HG02884 (cell line): ENCODE results near the gene NOL4L.

Source experiments
- ATAC-seq: cut with Tn5 transposase; IDR thresholded peaks from one replicate; pipeline ENCODE4 v1.9.1; 2021; ENCODE audit warnings: mild to moderate bottlenecking, moderate library complexity; ENCODE audit not compliant: unreplicated experiment

The NOL4L gene

GRCh38 chr20:32449057-32449889 lies 135.9 kb downstream of the NOL4L start:
- no peak for ATAC-seq

GRCh38 chr20:32448306-32449056 lies 136.7 kb downstream of the NOL4L start:
- ATAC-seq = no peak

- ATAC-seq = no peak
These were observed 137.8 kb downstream of the NOL4L start for GRCh38 chr20:32447136-32448027.

DNA sequence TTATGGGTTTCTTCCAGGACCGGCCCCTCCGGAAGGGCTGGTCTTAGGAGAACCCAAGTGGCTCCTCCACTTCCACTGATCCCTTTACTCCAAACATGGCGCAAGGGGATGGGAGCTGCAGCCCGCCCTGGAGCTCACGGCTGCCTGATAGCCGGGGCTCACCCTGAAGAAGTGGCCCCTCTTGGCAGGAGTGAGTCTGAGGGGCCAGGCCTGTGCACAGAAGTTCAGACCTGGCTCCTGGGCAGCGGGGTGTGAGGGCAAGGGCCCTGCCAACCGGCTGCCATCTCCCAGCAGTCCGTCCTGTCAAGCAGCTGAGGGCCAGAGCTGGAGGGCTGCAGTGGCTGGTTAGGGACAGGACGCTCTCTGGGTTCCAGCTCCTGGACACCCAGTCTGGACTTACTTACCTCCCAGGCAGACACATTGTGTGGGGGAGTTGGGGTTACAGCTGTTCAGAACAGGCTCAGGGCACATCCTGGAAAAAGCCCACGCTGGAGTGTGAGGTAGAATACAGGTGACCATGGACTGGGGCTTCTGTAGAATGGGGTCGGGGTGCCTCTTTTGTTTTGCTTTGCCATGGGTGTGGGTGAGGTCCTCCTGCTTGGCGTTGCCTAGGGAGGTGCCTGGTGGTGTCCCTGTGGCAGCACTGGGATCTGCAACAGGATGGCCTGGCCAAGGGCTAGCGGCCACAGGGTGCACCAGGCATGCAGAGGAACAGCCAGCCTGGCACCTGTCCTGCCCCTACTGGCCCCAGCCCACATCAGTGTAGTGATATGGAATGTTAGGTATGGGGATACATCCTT lies 138.6 kb downstream of the NOL4L start:
- ATAC-seq = no peak

GRCh38 chr20:32445539-32446273 lies 139.4 kb downstream of the NOL4L start:
- ATAC-seq = no peak

GRCh38 chr20:32444474-32445220 lies 140.5 kb downstream of the NOL4L start:
- ATAC-seq = no peak

DNA sequence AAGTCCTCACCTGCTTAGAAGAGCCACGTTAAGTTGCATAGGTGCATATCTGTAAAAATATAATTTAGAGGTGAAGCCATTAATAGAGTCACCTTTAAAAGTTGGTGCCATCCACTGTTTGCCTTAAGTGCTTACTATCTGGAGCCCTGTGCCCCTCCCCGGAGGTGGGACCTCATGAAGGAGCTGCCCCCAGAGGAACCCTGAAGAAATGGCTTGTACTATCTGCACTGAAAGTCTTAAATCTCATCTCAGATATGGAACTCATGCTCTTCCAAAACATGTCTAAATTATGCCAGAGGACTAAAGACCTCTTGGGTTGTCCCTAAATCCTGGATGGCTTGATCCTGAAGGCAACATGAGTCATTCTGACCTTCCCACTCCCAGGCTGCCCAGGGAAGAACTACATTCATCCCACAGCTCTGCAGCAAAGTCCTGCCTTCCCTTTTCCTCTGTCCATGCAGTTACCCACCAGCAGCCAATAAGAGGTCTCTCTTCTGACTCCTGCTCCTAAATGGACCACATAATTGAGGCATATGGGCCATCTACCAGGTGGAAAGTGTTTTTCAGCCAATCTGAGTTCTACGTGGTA lies 141.7 kb downstream of the NOL4L start:
- ATAC-seq = no peak

DNA sequence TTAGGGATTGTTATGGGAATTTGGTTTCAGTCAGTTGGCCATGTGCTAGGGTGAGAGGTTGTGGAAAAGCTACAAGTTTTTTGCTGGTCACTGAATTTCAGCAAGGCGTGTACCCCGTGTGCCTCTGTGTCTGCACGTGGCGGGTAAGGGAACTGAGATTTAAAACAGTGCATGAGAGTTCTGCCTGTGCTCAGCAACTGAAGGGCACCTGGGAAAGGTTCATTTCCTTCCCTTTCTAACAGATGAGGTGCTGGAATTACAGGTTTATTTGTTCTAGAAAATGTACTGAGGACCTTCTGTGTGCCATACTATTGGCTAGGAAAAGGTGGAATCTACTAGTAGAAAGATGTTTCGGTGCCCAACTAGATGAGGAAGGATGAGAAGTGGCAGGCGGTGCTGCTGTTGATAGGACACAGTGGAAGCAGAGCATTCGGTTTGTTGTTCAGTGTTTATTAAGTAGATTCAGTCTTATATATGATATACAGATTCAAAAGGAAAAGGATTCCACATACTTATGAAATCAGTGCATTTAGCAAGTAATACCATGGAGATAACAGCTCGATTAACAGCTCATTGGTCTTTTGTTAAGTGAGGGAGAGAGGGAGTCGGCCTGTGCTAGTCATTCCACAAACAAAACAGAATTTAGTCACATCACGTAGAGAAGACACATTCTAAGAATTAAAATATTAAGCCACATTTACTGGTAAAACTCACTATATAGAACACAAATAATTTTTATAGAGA lies 142.3 kb downstream of the NOL4L start:
- ATAC-seq = no peak

DNA sequence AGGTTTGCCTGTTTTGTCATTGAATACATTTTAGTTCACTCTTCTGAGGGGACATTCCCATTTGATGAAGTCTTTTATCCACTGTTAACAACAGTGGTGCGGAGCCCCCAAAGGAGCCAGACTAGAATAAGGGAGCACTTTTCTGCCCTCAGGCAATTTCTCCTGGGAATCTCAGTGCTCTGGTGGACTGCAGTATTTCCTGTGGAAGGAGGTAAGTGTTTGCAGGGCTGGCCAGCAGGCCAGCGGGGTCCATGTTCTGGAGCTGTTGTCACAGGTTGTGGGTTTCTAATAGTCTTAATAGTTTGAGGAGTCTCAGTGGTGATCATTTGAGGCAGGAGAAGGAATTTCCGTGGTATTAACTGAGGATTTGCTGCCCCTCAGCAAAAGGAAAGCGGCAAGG lies 143.5 kb downstream of the NOL4L start:
- no peak for ATAC-seq

DNA sequence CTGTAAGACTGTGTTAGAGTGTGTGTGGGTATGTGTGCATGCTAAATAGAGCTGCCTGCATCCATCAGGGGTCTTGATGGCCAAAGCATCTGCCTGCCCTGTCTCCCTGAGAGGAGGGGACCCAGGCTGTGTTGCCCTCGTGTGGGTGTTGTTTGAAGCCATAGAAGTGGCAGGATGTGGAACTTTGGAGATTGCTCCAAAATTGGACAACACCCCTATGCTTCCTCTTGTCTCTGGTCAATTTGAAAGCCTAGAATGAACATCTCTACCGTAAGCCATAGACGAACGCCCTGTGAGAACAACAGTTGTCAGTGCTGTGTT lies 144.4 kb downstream of the NOL4L start:
- ATAC-seq = no peak

DNA sequence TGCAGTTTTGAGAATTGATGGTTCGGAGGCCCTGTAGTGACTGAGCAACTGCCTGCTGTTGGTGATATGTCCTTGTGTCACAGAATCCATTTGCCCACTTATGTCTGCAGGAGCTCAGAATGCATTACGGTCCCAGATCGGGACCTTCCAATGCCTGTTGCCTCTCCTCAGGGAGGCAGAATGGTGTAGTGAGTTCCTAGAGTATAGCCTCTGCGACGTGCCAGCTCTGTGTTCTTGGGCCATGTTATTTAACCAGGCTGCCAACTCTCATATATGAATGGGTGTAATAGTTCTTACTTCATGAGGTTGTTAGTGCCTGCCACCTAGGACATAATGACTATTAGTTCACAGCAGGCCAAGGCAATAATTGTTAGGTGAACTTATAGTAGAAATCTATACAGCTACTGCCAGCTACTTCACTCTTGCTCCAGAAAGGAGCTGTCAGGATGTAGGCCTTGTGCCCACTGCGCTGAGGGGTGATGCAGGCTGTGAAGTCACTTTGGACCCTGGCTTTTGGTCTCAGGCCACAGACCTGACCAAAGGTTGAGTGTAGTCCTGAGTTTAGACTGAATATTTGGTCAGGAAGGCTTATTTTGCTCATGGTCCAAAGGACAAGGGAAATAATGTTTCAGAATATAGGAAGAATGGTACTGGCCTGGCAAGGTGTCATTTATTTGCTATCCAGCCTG lies 144.9 kb downstream of the NOL4L start:
- no peak for ATAC-seq

DNA sequence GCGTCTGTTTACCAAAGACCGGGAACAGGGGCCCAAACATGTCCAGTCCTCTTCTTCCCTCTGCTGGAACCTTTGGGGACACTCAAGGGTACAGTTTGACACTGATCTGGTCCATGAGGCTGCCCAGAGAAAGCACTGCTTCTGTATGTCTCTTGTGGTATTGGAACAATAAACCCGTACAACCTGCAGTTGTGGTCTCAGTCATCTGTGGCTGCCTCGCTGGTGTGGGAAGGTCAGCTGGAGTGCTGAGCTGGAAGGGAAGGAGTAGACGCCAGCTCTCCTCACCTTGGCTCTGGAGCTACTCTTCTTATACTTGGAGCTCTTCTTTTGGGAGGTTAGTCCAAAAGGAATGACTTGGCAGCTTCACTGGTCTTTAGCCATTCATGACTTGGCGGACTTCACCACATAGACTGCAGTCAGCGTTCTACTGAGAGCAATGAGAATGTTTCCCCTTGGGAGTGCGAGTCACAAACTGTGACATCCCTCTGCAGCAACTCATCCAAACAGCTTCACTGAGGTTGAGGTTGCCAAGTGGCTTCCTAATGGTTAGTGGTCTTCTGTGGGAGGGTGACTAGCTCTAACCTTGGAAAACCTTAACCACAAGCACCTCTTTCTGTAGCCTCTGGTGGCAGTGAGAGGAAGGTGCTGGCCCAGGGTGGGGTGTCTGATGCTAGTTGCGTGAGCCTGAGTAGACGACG lies 145.9 kb downstream of the NOL4L start:
- ATAC-seq = no peak

DNA sequence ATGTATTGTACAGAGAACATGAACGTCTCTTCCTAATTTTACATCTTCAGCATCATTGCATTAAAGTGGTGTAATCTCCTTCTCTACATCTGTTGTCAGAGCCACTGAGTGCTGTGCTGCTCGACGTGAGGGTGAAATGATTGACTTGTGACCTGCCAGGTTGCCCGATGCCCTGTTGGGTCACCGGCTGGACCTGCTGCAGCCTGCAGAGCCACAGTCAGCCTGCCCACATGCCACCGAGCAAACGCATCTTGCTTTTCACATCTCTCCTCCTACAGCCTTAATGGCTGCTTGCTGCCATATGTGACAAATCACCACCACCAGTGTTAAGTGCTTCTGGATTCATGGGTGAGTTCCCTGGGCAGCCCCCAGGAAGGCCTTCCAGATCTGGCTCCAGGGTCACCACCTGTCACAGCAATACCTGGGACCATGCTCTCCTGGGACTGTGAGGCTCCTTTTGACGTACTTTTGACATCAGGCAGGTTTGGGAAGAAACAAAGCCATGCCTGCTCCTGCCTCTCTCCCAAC lies 146.7 kb downstream of the NOL4L start:
- no peak for ATAC-seq

DNA sequence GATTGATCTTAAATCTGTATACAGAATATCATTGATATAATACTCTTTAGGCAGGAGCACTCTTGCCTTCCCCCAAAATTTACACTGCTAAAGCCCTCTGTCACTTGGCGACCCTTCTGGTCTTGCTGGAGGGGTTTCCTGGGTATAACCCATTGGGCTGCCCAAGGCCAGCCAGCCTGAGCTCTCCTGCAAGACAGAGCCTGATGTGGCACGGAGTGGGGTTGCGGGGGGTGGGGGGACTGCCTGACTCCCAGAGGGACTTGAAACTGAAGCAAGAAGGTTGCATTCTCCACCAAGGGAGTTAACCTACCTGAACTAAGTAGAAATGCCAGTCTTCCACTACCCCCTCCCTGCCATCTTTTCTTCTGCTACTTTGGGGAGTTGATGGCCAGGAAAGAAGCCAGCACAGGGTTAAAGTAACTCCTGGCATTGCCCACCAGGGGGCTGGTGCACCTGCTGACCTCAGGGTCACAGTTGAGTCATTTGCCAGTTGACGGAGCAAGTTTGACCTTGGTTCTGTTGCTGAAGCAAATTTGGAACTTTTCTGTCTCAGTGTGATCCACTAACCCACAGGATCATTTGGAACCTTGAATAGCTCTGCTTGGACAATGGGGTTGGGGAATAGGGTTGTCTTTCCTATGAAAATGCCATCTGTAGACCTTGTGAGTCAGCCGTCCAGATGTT lies 147.6 kb downstream of the NOL4L start:
- no peak for ATAC-seq

DNA sequence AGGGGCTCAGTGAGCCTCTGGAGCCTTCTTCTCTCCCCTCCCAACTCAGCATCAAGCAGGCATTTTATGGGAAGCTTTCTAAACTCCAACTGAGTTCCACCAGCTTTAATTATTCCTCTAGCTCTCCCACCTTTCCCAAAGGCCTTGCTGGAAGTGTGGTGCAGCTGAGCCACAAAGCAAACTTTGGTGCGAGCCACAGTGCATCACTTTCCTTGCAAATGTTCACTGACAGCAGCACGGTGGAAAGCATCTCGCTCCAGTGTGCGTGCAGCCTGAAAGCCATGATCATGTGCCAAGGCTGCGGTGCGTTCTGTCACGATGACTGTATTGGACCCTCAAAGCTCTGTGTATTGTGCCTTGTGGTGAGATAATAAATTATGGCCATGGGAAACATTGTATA lies 148.2 kb downstream of the NOL4L start:
- ATAC-seq = no peak
